Spleen (tissue), 11 donors: Measurements from ENCODE around the gene RNF181. TPM values are rescaled to one million over a fixed set of nuclear protein-coding genes. Genes with fewer than 3 reads are reported as not detected.
A peak's percentile ranks its signal among the peaks of the same experiment; 100 is the strongest.

Source experiments
- DNase-seq: peaks from one replicate; pipeline ENCODE4 v3.0.0-alpha.2; 2020
- H3K27ac ChIP-seq, 8 donors: fragments of 200-600 bp; sonication (generic) in 7 of 8; 1 replicate in 4 of 8; 2 replicates in 4 of 8; pipeline versions ENCODE4 v1.5.0 to v1.8.0; 2016 to 2021; ENCODE audit warnings: inconsistent platforms in 4 of 8, mild to moderate bottlenecking in 4 of 8, moderate library complexity in 1 of 8
- H3K27me3 ChIP-seq, 7 donors: fragments of 200-600 bp; sonication (generic) in 6 of 7; replicated peaks in 1 of 7; 1 replicate in 4 of 7; 2 replicates in 3 of 7; pipeline versions ENCODE4 v1.5.0 to v1.8.0; 2016 to 2021; ENCODE audit warnings: inconsistent platforms in 3 of 7, mild to moderate bottlenecking in 1 of 7
- H3K36me3 ChIP-seq, 6 donors: fragments of 200-600 bp; sonication (generic) in 5 of 6; 1 replicate in 4 of 6; 2 replicates in 2 of 6; pipeline versions ENCODE4 v1.5.0 to v1.8.0; 2016 to 2021; ENCODE audit warnings: inconsistent platforms in 2 of 6
- H3K4me1 ChIP-seq, 6 donors: fragments of 200-600 bp; sonication (generic) in 5 of 6; 1 replicate in 3 of 6; 2 replicates in 3 of 6; pipeline versions ENCODE4 v1.5.0 to v1.8.0; 2016 to 2021; ENCODE audit warnings: inconsistent platforms in 3 of 6
- H3K4me3 ChIP-seq, 8 donors: fragments of 200-600 bp; sonication (generic) in 7 of 8; 1 replicate in 4 of 8; 2 replicates in 4 of 8; pipeline versions ENCODE4 v1.5.0 to v1.8.0; 2016 to 2021; ENCODE audit warnings: inconsistent platforms in 4 of 8, mild to moderate bottlenecking in 4 of 8, moderate library complexity in 2 of 8
- H3K9me3 ChIP-seq, 8 donors: fragments of 200-600 bp; sonication (generic) in 7 of 8; 1 replicate in 4 of 8; 2 replicates in 4 of 8; pipeline versions ENCODE4 v1.5.0 to v1.8.0; 2016 to 2021; ENCODE audit warnings: inconsistent platforms in 4 of 8
- CTCF ChIP-seq, 11 experiments: fragments of 200-600 bp in 7 of 11; fragments of 450-650 bp in 4 of 11; sonication (generic) in 4 of 11; IDR thresholded peaks in 8 of 11; conservative IDR thresholded peaks in 3 of 11; 1 replicate in 7 of 11; 2 replicates in 4 of 11; pipeline versions ENCODE4 v1.4.0 to v1.8.0; 2016 to 2021; ENCODE audit warnings: antibody characterized with exemption in 11 of 11, inconsistent platforms in 4 of 11, mild to moderate bottlenecking in 1 of 11
- POLR2A ChIP-seq, 3 donors: fragments of 450-650 bp; IDR thresholded peaks; one replicate each; pipeline ENCODE4 v1.5.1; 2017; ENCODE audit warnings: antibody characterized with exemption in 3 of 3, mild to moderate bottlenecking in 1 of 3
- POLR2AphosphoS5 ChIP-seq, 3 donors: sonication (generic); formaldehyde crosslinking; IDR thresholded peaks; one replicate each; pipeline ENCODE4 v1.5.1; 2017; ENCODE audit warnings: antibody characterized with exemption in 3 of 3
- WGBS, 5 donors: extraction: QIAGEN DNeasy Blood & Tissue Kit in 3 of 5; methylation state at CpG; one replicate each; pipeline versions ENCODE4 v1.1.5 to v1.1.7; 2013 to 2018; 5-methylcytosine and 5-hydroxymethylcytosine counted together
- intact Hi-C: fragments of 100-400 bp; cut with DNase I; formaldehyde crosslinking; loops from one replicate; pipeline ENCODE4 v1.15.0; 2023; ENCODE audit warnings: low total_unique reads
- polyA plus RNA-seq, 3 donors: library from polyadenylated mRNA; stranded (reverse); fragments of 200-250 nt; gene quantifications; one replicate each; pipeline ENCODE4 v1.2.1, GENCODE V29; 2013
- total RNA-seq, 7 donors: library from RNA; depleted of rRNA in 3 of 7; stranded (reverse); fragments of >200 nt in 3 of 7; fragmentation: NEBNext Ultra II Directional in 4 of 7; extraction: Animal tissue kit (Norgen Biotek cat#: 25700) in 4 of 7; gene quantifications; one replicate each; pipeline versions ENCODE4 v1.1.0 to v1.2.1, GENCODE V29; 2016 to 2021
- donor health status: healthy with polysubstance abuse.
- donor health status: DM: no; HTN: no; CAD: no; lungs with moderate emphysema.
- donor health status: DM: no; HTN: no; CAD: no.
- donor health status: Bipolar disorder and iron deficiency.
- donor health status: healthy.
- donor health status: DM: no; HTN: no; CAD: no.
- donor health status: DM: yes; HTN: yes; CAD: no.

RNF181 gene
- total and polyA plus RNA-seq, 10 donors, result 72.9 to 184 (median 123) TPM

DNA sequence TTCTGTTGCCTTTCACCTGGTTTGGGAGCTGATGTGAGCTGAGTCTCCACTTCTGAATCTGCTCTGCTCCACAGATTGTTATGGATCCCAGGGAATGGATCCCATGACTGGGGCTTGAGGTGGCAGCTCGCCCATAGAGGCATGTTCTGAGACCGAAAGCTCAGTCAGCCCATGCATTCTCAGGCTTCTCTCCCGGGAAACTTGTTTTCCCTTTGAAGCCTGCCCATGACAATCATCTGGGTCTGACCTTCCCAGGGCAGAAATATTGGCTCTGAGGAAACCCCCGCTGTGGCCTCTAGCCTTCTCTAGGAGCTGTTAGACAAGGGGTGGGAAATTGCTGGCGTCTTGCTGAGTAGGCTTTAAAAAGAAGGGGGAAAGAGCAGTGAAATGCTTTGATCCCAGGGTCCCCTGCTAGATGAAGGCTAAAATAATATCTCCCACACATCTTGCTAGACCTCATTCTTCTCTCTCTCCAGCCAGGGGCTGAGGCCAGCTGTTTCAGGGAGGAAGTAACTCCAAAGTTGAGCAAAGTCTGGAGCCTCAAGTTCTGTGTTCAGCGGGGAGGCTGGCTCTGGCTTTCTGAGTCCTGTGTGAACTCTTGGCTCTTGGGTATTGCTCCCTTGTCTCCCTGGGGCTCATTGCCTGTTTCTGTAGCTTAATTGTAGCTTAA lies 16.1 kb upstream of the RNF181 start:
- H3K9me3 ChIP-seq, result no peaks in the 10 kb centered on the region
- 42 to 51% (median 44%) methylated on average over 6 of the region's 6 CpGs for WGBS, 5 donors
- peak overlapping the region in 7 of 8 donors; percentile 68 to 89 (median 83) for H3K27ac ChIP-seq
- H3K4me1 ChIP-seq, result peaks cover 13 to 80% (median 57%) of the 10 kb centered on the region in 6 donors
- intact Hi-C loops, result no loop called here
- TF ChIP-seq POLR2A (IDR thresholded peaks at IDR 0.05), result no peak
- no peak for TF ChIP-seq CTCF (IDR thresholded peaks at IDR 0.05 in 8 of 11, conservative IDR thresholded peaks at IDR 0.05 in 3 of 11)
- no peak for TF ChIP-seq POLR2AphosphoS5 (IDR thresholded peaks at IDR 0.05)
- peaks cover 0 to 29% (median 5%) of the 10 kb centered on the region in 6 donors for H3K36me3 ChIP-seq
- H3K4me3 ChIP-seq, result peak overlapping the region in 7 of 8 donors; percentile 23 to 73 (median 53)
- DNase-seq, result no peak
- H3K27me3 ChIP-seq, result peaks cover 0 to 6% (median 0%) of the 10 kb centered on the region in 7 donors

- H3K27me3 ChIP-seq, result peaks cover 0 to 5% (median 0%) of the 10 kb centered on the region in 7 donors
- H3K4me3 ChIP-seq, result peak overlapping the region in 2 of 8 donors; percentile 53 to 73
- intact Hi-C loops, result no loop called here
- peak; percentile 44 for DNase-seq
- WGBS, 5 donors, result 59 to 100% (median 85%) methylated on average over 3 of the region's 3 CpGs
- no peaks in the 10 kb centered on the region for H3K9me3 ChIP-seq
- peaks cover 19 to 88% (median 63%) of the 10 kb centered on the region in 6 donors for H3K4me1 ChIP-seq
- TF ChIP-seq POLR2A (IDR thresholded peaks at IDR 0.05), result no peak
- TF ChIP-seq CTCF (IDR thresholded peaks at IDR 0.05 in 8 of 11, conservative IDR thresholded peaks at IDR 0.05 in 3 of 11), result no peak
- no peak for TF ChIP-seq POLR2AphosphoS5 (IDR thresholded peaks at IDR 0.05)
- peak overlapping the region in 5 of 8 donors; percentile 77 to 89 (median 86) for H3K27ac ChIP-seq
- peaks cover 0 to 29% (median 5%) of the 10 kb centered on the region in 6 donors for H3K36me3 ChIP-seq
Observed at GRCh38 chr2:85580206-85580605, 15.3 kb upstream of the RNF181 start.

DNA sequence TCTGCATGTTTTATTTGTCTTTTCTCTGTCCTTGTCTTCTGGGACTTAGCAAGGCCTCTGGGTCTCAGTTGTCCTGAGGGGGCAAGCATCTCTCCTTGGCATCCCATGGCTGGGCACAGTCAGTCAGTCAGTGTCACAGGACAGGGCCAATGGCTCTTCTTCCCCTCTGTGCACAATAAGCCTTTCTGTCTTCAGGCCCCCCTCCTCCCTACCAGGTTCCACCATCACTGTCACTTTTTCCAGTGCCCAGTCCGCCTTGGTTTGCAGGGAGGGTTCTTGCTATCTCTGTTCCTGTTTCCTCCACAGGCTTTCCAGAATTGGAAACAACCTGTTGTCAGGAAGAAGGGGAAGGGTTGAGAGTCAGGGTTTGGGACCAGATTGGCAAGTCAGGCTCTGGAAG lies 13.1 kb upstream of the RNF181 start:
- H3K4me1 ChIP-seq, result peaks cover 33 to 100% (median 80%) of the 10 kb centered on the region in 6 donors
- no peaks in the 10 kb centered on the region for H3K9me3 ChIP-seq
- intact Hi-C loops, result no loop called here
- H3K27ac ChIP-seq, result peak overlapping the region in 4 of 8 donors; percentile 89 to 93 (median 92)
- DNase-seq, result no peak
- no peak for TF ChIP-seq CTCF (IDR thresholded peaks at IDR 0.05 in 8 of 11, conservative IDR thresholded peaks at IDR 0.05 in 3 of 11)
- no peak for TF ChIP-seq POLR2A (IDR thresholded peaks at IDR 0.05)
- TF ChIP-seq POLR2AphosphoS5 (IDR thresholded peaks at IDR 0.05), result no peak
- peaks cover 0 to 5% (median 0%) of the 10 kb centered on the region in 7 donors for H3K27me3 ChIP-seq
- H3K4me3 ChIP-seq, result no peak overlapping the region
- H3K36me3 ChIP-seq, result peaks cover 0 to 29% (median 5%) of the 10 kb centered on the region in 6 donors
- 37 to 75% (median 60%) methylated on average over 1 of the region's 1 CpG for WGBS, 5 donors

GRCh38 chr2:85583667-85584353 lies 11.7 kb upstream of the RNF181 start:
- intact Hi-C loops, result no loop called here
- peaks cover 0 to 5% (median 0%) of the 10 kb centered on the region in 7 donors for H3K27me3 ChIP-seq
- peaks cover 0 to 29% (median 5%) of the 10 kb centered on the region in 6 donors for H3K36me3 ChIP-seq
- H3K9me3 ChIP-seq, result no peaks in the 10 kb centered on the region
- no peak for DNase-seq
- peak overlapping the region; percentile 39 to 77 (median 58) for H3K4me3 ChIP-seq
- WGBS, 5 donors, result 19 to 32% (median 21%) methylated on average over 10 to 16 of the region's 16 CpGs
- peaks cover 43 to 100% (median 84%) of the 10 kb centered on the region in 6 donors for H3K4me1 ChIP-seq
- TF ChIP-seq CTCF (IDR thresholded peaks at IDR 0.05 in 8 of 11, conservative IDR thresholded peaks at IDR 0.05 in 3 of 11) (no peak), POLR2A (IDR thresholded peaks at IDR 0.05) (no peak), POLR2AphosphoS5 (IDR thresholded peaks at IDR 0.05) (peak in 1 of 3 donors; percentile 42)
- peak overlapping the region; percentile 83 to 93 (median 88) for H3K27ac ChIP-seq
